ENCODE results near the gene DOCK2.
"Not testable (repeated sequence)": the region's sequence is repeated elsewhere in the genome, so short reads cannot be mapped to it uniquely, and the experiment has no call there.

The DOCK2 gene

DNA sequence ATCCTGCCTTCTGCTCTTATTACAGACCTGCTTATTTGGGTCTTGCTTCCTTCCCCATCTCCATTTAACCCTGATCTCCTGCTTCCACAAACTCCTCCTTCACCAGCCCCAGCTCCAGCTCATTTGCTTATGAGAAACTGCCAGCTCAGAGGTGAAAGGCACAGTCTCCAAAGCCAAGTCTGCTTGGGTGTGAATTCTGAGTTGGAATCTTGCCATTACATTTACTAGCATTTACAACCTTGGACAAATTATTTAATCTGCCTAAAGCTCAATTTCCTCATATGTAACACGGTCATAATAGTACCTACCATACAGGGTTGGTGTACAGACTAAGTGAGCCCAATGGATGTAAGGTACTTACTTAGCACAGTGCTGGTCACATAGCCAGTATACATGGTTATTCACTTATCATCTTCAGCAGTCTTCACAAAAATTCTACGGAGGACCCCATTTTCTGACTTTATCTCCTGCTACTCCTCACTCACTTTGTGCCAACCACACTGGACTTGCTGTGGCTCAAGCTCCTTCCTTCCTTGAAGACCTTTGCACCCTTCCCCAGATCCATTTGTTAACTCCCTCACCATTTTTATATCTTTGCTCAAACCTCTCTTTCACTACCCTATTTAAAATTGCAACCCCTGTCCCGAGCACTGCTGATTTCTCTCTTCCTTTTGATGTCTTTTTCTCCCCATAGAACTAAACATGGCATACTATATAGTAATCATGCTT lies 86.2 kb downstream of the DOCK2 start:
- DNase-seq, result no peak

DNA sequence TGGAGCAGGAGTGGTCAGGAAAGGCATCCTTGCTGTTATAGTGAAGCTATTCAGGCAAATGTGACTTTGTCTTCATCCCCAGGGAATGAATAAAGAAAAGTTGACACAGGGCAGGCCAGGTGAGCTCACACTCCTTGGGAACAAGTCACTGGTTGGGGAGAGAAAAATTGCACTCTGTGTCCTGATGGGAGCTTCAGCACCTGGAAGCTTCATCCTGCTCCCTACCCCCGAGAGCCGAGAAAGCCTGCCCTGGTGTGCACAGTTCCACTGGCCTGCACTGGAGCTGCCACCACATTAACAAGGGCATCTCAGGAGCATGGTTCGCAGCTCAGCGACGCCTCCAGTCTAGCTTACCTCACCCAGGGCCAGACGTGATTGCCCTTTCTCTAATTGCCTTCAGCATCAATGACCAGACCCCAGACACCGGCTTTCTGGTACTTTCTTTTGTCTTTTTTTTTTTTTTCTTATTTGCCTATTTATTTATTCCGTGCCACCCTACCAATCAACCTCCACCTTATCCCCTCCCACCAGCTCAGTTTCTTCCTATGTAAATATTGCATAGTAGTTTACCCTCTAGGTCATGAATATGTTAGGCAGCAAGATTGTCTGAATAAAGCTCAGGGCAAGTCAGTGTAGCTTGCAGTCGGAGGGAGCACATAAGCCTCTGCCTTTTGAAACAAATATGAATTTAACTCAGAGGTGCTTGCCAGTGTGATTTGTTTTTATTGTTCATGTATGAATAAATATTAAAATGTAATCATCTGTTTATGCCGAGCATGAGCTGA lies 87.4 kb downstream of the DOCK2 start:
- no peak for DNase-seq

DNA sequence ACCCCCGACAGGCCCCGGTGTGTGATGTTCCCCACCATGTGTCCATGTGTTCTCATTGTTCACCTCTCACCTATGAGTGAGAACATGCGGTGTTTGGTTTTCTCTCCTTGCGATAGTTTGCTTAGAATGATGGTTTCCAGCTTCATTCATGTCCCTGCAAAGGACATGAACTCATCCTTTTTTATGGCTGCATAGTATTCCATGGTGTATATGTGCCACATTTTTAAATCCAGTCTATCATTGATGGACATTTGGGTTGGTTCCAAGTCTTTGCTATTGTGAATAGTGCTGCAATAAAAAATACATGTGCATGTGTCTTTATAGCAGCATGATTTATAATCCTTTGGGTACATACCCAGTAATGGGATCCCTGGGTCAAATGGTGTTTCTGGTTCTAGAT lies 88.6 kb downstream of the DOCK2 start:
- DNase-seq, result not testable (repeated sequence)

DNA sequence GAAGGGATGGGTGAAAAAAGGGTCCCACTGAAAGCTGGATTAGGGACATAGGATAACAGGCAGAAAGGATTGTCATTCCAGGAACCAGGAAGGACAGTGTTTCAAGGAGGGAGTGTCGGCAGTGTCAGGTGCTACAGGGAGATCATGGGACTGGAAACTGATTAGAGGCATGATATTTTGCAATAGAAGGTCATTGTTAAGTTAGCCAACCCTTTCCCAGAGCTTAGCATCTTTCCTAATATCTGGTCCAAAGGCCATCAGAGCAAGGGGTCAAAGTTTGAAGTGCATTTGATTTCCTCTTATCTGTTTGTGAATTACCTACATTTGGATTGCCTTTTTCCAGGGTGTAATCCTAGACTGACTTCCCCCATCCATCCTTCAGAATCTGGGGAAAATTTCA lies 91.3 kb downstream of the DOCK2 start:
- DNase-seq, result peak; percentile 8

DNA sequence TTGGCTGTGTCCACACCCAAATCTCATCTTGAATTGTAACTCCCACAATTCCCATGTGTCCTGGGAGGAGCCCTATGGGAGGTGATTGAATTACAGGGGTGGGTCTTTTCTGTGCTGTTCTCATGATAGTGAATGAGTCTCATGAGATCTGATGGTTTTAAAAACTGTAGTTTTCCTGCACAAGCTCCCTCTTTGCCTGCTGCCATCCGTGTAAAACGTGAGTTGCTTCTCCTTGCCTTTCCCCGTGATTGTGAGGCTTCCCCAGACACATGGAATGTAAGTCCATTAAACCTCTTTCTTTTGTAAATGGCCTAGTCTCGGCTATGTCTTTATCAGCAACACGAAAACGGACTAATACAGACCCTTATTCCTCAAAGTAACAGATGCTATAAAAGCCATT lies 94.1 kb downstream of the DOCK2 start:
- DNase-seq, result no peak

DNA sequence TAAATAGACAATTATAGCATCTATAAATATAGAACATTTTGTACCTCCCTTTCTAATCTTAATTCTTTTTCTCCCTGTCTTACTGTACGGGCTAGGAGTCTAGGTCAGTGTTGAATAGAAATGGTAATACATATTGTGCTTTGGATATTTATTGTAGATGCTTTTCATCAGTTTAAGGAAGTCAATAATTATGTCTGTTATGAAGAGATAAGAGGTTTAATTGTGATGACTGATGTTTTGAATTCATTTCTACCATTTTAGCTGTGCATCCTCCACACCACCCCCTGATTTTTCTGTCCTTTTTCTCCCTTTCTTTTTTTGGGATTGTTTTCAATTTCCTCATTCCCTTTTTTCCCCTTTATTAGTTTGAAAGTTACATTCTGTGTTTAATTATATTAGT lies 95.8 kb downstream of the DOCK2 start:
- no peak for DNase-seq

DNA sequence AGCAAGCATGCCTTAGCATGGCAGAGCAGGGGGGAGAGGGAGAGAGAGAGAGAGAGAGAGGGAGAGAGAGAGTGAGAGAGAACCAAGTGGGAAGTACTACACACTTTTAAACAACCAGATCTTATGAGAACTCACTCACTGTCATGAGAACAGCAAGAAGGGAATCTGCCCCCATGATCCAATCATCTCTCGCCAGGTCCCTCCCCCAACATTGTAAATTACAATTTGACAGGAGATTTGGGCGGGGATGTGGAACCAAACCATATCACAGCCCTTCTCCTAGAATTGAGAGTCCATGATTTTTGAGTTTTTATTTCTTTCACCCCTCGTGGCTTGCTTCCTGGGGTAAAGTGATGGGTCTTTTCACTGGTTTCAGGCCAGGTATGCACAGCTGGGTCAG lies 98.8 kb downstream of the DOCK2 start:
- DNase-seq, result no peak

DNA sequence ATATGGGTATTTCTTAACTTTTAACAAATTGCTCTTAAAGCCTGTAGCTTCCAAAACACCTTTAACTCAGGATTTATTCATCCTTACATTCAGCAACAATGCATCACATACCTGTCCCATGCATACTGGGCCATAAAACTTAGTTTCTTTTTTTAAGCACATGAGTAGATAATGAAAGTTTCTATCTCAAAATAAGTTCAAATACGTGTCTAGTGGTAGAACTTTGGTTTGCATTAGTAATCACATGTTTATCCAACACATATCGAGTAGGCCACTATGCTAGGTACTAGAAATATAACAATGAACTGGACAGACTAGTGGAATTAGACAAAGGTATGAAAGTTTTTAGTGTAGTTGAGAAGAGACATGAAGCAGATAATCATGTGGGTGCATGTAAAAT lies 99.6 kb downstream of the DOCK2 start:
- no peak for DNase-seq

DNA sequence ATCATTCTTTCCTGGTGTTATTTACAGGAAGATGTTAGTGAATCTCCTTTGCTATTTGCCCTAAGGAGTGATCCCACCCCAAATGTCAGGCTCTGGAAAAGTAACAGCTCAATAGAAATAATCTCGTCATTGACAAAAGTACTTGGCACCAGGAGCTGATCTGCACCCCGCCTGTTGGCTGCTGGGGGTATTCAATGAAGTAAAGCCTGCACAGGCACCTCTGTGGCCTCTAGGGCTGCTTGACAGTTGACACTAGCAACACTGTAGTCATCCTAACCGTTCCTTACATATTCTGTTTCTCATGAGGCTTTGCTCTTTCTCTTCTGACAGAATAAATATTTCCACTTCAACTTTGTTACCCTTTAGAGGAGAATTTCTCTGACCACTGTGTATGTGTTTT lies 103.4 kb downstream of the DOCK2 start:
- DNase-seq, result no peak

DNA sequence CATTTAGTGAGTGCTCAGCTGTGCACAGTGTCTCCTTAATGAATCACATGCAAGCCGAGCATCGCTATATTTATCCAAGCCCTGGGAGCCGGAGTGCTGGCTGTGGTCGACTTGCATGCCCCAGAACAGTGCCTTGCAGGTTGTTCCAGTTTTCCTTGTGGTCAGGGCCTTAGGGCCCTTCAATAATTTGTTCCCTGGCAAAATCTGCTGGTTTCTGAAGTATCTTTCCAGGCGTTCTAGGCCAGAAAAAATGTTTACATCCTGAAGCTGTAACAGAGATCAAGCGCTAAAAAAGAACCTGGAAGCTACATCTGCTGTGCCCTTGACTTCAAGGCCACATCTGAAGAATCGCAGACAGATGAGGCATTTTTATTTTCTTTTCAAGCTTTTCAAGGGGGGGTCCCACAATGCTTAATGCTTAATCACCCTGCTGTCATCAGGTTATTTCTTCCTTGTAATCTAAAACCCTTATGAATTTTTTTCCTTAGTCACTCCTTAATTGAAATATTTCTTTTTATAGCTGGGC lies 105.8 kb downstream of the DOCK2 start:
- DNase-seq, result no peak

DNA sequence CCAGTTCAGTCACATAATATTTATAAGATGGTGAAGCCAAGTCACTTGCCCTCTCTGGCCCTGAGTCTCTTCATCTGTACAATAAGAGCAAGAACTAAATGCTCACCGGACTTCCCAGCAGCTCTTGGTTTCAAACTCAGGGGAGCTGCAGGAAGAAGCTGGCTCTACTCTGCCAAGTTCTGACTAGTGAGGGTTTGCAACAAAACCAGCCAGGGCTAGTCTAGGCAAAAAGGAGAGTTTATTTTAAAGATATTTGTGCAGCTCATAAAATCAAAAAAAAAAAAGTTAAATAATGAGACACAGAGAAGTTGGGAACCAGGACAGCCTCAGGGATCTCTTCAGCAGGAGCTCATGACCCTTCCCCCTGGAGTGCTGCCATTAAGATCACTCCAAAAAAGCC lies 107.3 kb downstream of the DOCK2 start:
- DNase-seq, result no peak

DNA sequence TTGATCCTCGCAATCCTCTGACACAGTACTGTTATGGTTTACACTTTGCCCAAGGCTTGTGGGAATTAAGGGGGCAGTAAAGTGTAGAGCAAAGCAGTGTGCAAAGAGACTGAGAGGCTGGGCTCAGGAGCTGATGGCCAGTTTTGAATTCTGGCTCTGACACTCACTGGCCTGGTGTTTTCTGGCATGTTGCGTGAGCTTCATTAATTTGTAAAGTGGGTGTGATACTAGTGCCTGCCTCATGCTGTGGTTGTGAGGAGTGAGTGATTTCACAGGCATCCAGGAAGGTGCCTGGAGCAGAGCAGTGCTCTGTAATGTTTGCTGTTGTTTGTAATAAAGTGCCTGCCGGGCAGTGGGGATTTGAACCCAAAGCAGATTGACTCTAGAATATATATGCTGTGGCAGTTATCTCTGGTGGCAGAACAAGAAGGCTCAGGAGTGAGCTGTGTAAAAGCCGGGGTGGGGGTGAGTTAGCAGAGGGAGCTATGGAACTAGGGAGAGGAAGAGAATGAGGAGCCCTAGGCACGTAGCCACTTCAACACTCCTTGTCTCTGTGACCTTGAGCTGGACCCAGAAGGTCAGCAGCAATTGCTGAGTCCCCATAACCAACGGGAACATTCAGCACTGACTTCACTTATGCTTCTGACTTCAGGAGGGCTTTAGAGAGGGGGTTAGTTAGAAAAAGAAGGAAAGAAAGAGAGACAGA lies 108.5 kb downstream of the DOCK2 start:
- DNase-seq, result no peak

DNA sequence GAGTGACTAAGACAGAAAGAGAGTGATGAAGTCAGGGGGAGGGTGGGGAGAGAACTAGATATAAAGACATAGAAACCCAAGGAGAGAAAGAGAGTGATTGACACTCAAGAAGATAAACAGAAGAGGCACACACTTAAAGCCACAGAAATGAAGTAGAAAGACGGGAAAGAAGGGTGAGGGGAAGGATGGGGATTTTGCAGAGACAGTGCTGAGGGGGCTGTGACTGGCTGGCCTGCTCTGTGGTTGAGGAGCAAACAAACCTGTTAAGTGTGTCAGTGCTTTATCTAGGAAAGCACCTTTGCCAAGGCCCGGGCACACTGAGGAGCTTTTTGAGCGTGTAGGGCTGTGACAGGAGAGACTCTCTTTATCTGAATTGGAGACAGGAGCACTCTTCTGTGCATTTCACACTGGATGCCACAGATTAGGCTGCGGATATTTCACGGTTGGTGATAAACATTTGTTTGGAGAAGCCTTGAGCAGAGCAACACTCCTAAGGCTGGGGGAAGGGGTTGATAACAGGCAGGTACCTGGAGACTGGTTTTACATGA lies 109.1 kb downstream of the DOCK2 start:
- DNase-seq, result no peak

DNA sequence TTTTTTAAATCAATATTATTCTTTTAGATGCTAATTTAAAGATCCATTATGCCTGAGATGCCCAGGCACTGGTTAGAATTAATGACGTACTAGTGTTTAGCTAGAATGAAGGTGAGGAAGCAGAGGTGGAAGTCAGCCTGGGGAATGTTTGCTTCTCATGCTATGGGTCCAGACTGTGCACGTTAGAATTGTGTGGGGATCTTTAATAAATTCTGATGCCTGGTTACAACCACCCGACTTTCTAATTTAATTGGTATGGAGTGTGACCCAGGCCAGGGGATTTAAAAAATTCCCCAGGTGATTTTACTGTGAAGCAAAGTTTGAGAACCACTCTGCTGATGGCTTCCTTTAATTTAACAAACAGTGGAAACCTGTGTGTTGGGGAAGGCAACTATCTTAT lies 111.1 kb downstream of the DOCK2 start:
- DNase-seq, result no peak

DNA sequence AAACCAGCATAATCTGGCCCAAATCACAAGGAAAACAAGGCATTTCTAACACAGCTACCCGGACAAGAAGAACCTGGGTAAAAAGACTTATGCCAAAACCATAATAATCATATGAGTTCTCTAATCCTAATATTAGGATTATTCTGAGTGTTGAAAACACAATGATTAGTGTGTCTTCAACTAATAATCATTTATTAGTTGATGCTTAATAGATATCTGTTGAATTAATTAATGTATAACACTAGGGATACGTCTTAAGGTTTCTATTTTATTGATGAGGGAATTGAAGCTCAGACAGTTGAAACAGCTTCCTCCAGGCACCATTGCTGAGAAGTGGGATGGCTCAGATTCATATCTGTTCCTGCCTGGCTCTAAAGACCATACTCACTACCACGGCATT lies 112.2 kb downstream of the DOCK2 start:
- no peak for DNase-seq

DNA sequence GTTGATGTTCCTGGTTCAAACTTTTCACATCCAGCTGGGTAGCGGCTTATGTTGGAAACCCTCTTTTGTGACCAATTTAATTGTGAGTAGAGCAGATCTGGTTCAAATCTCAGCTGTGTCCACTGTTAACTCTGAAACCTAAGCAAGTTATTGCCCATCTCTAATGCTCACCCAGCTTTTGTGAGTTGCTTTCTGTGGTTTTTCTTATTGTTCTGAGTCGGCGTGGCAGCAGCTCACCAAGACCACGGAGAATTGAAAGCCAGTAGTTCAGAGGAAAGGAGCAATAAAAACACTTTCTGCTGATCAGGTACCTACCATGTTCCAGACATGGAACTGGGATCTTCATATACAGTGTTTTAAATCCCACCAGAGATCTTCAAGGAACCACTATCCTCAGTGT lies 114.4 kb downstream of the DOCK2 start:
- DNase-seq, result no peak

DNA sequence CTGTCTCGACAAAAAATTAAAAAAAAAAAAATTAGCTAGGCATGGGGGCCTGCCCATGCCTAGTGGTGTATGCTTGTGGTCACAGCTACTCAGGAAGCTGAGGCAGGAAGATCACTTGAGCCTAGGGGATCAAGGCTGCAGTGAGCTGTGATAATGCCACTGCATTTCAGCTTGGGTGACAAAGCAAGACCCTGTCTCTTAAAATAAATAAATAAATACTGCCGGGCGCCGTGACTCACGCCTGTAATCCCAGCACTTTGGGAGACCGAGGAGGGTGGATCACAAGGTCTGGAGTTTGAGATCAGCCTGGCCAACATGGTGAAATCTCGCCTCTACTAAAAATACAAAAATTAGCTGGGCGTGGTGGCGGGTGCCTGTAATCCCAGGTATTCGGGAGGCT lies 115.5 kb downstream of the DOCK2 start:
- DNase-seq, result not testable (repeated sequence)

DNA sequence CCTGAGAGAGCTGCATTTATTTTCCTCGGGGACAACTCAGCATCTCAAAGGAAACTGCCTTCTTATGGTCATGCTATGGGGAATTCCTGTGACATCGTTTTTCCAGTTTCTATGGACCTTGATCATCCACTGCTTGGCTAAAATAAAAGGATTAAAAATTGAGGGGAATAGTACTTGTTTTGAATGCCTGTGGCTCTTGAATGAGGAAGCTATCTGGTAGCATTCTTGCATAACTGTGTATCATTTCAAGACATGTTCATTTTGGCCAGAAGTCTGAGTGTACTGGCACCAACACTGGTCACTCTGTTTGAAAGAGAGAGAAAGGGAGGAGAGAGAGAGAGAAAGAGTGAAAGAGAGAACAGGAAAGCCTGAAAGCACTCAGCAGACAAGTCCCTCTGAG lies 116.7 kb downstream of the DOCK2 start:
- peak; percentile 46 for DNase-seq

DNA sequence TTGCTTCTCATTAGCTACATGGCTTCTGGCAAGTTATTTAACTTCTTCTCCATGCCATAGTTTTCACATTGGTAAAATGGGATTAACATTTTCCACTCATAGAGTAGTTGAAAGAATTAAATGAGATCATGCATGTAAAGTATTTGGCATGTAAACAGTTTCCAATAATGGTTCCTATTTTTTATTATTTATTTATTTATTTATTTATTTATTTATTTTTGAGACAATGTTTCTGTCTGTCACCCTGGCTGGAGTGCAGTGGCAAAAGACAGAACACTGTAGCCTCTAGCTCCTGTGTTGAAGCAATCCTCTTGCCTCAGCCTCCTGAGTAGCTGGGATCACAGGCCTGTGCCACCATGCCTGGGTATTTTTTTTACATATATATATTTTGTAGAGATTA lies 117.7 kb downstream of the DOCK2 start:
- DNase-seq, result no peak

DNA sequence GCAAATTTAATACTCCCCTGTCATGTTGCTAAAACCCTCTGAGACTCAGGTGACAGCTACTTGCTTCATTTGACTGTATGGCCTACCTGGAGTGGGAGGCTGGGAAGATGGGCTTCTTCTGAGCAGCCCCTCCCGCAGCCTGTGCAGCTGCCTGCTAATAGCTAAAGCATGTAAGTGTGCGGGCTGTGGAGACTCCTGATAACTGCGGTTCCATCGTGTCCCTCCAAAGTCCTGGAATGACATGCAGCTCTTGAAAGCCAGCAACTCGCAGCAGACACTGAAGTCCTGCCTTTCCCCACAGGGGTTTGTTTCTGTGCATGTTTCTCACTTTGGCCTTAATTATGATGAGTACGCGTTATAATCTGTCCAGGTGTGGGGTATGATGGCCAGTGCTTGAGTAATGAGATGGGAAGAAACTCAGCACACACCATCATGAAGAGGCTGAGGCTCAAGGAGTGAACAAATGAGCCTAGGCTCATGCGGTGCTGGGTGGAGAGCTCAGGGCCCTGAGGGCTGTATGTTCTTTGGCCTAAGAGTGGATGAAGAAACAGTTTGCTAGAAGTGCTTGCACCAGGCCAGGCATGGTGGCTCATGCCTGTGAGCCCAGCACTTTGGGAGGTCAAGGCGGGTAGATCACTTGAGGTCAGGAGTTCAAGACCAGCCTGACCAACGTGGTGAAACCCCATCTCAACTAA lies 119.1 kb downstream of the DOCK2 start:
- no peak for DNase-seq

DNA sequence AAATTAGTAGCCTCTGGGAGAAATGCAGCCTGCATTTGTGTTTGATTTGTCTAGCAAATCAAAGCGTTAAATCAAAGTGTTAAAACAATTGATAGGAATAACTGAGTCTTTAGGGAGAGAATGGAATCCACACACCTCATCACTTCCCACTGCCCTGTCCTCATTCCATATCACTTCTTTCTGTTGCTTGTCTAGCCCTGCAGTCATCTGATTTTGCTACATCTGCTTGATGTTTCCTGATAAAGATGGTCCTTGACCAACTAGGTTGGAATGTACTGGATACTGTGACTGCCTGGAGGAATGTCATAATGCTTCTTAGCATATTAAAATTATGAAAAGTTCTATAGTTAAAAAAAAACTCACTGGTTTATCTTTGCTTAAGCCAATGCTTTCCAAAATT lies 119.9 kb downstream of the DOCK2 start:
- DNase-seq, result no peak

DNA sequence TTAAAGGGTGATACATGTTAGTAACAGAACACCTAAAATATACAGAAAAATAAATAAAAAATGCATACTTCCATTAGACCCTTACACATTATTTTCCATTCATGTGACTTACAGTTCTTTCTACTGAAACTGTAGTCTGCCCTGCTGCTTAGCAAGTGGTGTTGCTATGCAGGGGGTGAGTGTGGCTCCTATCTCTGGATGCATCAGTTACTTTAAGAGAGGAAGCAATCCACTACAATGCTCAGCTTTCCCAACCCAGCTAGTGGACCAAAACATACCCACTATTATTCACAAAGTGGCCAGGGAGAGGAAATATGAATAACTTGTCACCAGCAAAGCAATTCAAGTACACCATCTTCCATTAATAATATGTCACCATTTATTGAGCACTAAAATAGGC lies 121.8 kb downstream of the DOCK2 start:
- DNase-seq, result no peak

DNA sequence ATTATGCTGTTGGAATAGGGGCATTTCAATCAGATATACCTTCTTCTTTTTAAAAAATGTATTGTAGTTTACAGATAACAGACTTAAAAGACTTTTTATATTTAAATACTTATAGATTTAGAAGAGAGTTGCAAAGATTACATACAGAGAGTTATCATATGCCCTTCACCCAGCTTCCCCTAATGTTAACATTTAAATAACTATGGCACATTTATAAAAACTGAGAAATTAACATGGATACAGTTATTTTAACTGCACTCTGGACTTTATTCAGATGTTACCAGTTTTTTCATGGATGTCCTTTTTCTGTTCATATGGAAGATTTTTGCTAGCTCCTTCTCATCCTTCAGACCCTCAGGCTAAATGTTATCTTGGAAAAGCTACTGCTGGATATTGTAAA lies 123.2 kb downstream of the DOCK2 start:
- no peak for DNase-seq
